GM12878 (cell line): Measurements from ENCODE around the gene NCF4.

ENCODE experiments used
- CTCF ChIP-seq, 3 experiments: IDR thresholded peaks in 2 of 3; conservative IDR thresholded peaks in 1 of 3; 2 replicates each; pipeline ENCODE4 v1.5.1; 2011; ENCODE audit warnings: low read depth in 3 of 3, low read length in 3 of 3, mild to moderate bottlenecking in 3 of 3, control low read depth in 2 of 3, moderate library complexity in 2 of 3, inconsistent platforms in 1 of 3, mixed read lengths in 1 of 3; ENCODE audit not compliant: control insufficient read depth in 2 of 3, insufficient read depth in 1 of 3; ENCODE audit errors: extremely low read depth in 1 of 3
- E4F1 ChIP-seq: fragments of 450-650 bp; IDR thresholded peaks from 2 replicates; pipeline ENCODE4 v1.6.1; 2018; ENCODE audit warnings: borderline replicate concordance, mild to moderate bottlenecking; ENCODE audit not compliant: partially characterized antibody
- LARP7 ChIP-seq: fragments of 450-650 bp; IDR thresholded peaks from 2 replicates; pipeline ENCODE4 v1.6.1; 2017; ENCODE audit warnings: mild to moderate bottlenecking
- MAX ChIP-seq: IDR thresholded peaks from 2 replicates; pipeline ENCODE4 v1.6.1; 2012; ENCODE audit warnings: low read depth, low read length, improper control_type of control experiment
- MTA3 ChIP-seq: IDR thresholded peaks from 2 replicates; pipeline ENCODE4 v1.6.1; 2012; ENCODE audit warnings: low read length, inconsistent platforms, borderline replicate concordance
- NR2F1 ChIP-seq: fragments of 450-650 bp; conservative IDR thresholded peaks from 2 replicates; pipeline ENCODE4 v1.6.1; 2017; ENCODE audit warnings: mild to moderate bottlenecking
- POLR2A ChIP-seq: IDR thresholded peaks from 2 replicates; pipeline ENCODE4 v1.6.1; 2011; ENCODE audit warnings: low read depth, mild to moderate bottlenecking, low read length
- POLR2AphosphoS5 ChIP-seq: IDR thresholded peaks from 2 replicates; pipeline ENCODE4 v1.6.1; 2011; ENCODE audit warnings: mild to moderate bottlenecking, low read length, inconsistent platforms
- RELA ChIP-seq: fragments of 450-650 bp; IDR thresholded peaks from 2 replicates; pipeline ENCODE4 v1.8.0; 2014; ENCODE audit warnings: borderline replicate concordance; ENCODE audit not compliant: partially characterized antibody
- ZBTB40 ChIP-seq: fragments of 450-650 bp; IDR thresholded peaks from 2 replicates; pipeline ENCODE4 v1.6.1; 2016; ENCODE audit warnings: mild to moderate bottlenecking, moderate library complexity, borderline replicate concordance
- ZNF24 ChIP-seq: fragments of 450-650 bp; IDR thresholded peaks from 2 replicates; pipeline ENCODE4 v1.6.1; 2017; ENCODE audit warnings: antibody characterized with exemption, mild to moderate bottlenecking

- TF ChIP-seq MAX: no peak
- TF ChIP-seq CTCF (IDR thresholded peaks at IDR 0.05 in 2 of 3, conservative IDR thresholded peaks at IDR 0.05 in 1 of 3; ENCODE audit: control insufficient read depth in 2 of 3, extremely low read depth in 1 of 3, insufficient read depth in 1 of 3, low read depth in 3 of 3, low read length in 3 of 3): no peak
- no peak for TF ChIP-seq POLR2A
- no peak for TF ChIP-seq MTA3
- TF ChIP-seq POLR2AphosphoS5: no peak
- no peak for TF ChIP-seq RELA
- no peak for TF ChIP-seq ZBTB40
- TF ChIP-seq ZNF24: no peak
- no peak for TF ChIP-seq NR2F1
- no peak for TF ChIP-seq LARP7
- TF ChIP-seq E4F1: no peak
Measured at GRCh38 chr22:36823186-36823839, 37.5 kb upstream of the NCF4 start.
